Midbrain (tissue), 1 donor: ENCODE data around the gene OR51L1.
"Not testable (repeated sequence)": the region's sequence is repeated elsewhere in the genome, so short reads cannot be mapped to it uniquely, and the experiment has no call there.

ENCODE experiments used
- DNase-seq: peaks from one replicate; lab custom pipeline; 2025; lab: John Stamatoyannopoulos, UW

Gene OR51L1, protein sequence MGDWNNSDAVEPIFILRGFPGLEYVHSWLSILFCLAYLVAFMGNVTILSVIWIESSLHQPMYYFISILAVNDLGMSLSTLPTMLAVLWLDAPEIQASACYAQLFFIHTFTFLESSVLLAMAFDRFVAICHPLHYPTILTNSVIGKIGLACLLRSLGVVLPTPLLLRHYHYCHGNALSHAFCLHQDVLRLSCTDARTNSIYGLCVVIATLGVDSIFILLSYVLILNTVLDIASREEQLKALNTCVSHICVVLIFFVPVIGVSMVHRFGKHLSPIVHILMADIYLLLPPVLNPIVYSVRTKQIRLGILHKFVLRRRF

DNA sequence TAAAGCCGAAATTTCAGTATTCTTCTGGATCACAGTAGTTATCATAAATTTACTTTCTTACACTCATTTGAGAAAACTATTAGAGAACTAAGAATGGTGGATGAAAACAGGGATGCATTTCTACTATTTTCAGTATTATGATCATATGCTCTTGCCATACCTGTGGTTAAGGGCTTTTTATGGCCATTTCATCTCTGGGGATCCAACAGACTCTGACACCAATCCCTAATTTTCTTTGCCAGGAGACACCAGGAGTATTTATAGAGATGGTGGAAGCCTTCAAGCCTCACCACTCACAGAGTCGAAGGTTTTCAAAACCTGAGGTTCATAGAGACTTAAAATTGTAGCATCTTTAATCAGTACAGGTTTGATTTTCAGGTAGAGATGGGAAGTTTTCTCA lies at the start of gene OR51L1:
OR51L1 (plus strand) TSS at position 301 of the 400 bp plus-strand sequence. CDS start 4,132 bp downstream, outside the sequence.
- DNase-seq: no peak

DNA sequence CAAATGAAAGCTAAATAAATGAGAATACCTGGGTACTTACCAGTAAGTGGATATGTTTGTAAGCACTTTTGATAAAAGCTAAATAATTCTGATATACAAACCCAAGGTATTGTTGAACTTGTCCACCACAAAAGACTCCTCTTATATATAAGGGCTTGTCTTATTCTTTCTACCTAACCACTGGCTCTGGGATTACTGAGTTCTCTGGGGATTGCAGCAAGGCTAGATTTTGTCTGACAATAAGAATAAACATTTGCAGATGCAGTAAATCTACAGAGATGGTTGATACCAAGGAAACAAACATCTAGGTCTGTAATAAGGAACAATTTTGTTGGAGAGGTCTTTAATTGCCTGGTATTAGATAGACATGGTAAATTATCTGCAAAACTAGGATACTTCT lies 47.1 kb upstream of the OR51L1 start, which contains the start of gene OR51A4:
OR51A4 (minus strand) TSS at position 101 of the 400 bp plus-strand sequence. CDS start 505 bp downstream, outside the sequence.
- DNase-seq: no peak

- not testable (repeated sequence) for DNase-seq
These were observed 39.0 kb upstream of the OR51L1 start, which contains the start of gene OR51A2 for GRCh38 chr11:4955613-4956012. OR51A2 (minus strand) TSS chr11:4955713; CDS start chr11:4955713, 0 bp downstream.

DNA sequence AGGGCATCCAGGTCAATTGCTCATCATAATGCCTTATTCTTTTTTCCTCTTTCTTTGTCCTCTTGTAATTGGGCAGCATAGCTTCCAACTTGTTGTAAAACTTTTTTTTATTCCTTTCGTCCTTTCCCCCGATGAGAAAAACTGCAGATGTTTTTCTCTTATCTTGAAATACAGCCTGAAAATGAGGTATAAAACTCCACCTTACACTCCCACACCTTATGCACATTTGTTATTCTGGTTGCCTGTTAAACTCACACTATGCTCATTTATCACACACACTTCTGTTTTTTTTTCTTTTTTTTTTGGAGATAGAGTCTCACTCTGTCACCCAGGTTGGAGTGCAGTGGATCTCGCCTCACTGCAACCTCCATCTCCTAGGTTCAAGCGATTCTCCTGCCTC lies 37.3 kb upstream of the OR51L1 start:
- DNase-seq: no peak

- no peak for DNase-seq
These were observed 33.8 kb upstream of the OR51L1 start for GRCh38 chr11:4960877-4961276.

GRCh38 chr11:4962816-4963215 lies 31.8 kb upstream of the OR51L1 start:
- no peak for DNase-seq

DNA sequence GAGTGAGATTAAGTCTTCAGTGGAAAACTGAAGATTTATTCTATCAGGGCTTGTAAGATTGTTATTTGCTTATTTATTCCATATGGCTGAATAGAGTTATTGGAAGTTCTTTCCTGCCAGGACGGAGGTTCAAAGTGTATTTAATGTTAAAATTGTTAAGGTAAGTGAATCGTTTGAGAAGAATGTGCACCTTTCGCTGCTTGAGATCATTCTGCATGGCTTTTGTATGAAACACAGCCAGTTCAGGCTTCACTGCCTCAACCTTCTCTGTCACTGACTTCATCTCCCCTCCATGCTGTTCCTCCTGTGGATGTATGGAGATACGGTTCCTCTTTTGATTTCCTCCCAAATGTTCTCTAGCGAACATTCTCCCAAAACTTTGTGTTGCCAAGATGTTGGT lies 19.2 kb upstream of the OR51L1 start:
- DNase-seq: no peak

DNA sequence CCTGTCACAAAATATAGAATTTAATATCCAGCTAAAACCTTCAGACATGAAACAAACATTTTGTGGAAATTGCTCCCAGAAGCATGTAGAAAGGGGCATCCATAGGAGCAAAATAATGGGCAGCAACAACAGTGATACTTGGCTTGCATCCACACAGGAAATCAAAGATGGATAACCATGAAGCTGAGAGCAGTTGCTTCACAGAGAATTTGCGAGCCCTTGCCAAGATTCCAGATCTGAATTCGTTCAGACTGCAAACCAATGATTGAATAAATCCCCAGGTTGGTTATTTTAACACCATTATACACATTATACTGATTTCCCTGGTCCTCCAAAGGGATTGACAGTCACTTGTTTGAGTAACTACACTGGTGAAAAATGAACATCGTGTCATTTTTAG lies 15.6 kb upstream of the OR51L1 start:
- no peak for DNase-seq

DNA sequence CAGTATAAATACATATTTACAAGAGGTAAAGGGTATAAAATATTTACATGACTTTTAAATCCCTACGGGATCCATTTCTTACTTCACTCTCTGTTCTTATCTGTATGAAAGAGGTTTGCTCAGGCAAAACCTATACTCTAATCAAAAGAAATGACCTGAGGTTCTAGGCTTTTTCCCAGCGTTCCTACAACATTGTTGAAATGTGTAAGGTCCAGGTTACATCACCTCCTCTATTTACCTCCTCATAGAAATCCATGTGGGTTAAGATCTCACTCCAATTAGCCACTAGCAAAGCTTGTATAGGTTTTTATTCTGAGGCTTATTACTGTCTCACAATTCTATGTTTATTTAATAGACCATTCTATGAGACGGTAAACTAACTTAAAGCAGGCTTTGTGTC lies 12.0 kb upstream of the OR51L1 start:
- no peak for DNase-seq

GRCh38 chr11:4983841-4984240 lies 10.8 kb upstream of the OR51L1 start:
- DNase-seq: no peak

DNA sequence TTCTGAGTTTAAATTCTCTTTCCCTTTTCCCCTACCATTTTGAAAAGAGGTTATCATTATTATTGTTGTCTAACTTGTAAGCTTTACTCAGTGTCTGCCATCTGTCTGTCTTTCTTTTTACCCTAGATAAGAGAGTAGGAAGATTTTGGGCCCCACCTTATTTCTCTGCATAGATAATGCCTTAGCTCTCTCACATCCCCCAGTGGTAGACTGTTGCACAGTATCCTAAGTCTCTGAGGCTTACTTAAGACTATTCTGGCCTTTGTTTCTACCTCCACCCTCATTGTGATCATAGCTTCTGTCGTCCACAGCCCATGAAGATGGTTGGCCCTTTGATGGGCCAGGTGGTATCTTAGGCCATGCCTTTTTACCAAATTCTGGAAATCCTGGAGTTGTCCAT lies 3.6 kb upstream of the OR51L1 start:
- no peak for DNase-seq

- peak; percentile 45 for DNase-seq
These were observed 10.0 kb downstream of the OR51L1 start for GRCh38 chr11:5004424-5005274.

DNA sequence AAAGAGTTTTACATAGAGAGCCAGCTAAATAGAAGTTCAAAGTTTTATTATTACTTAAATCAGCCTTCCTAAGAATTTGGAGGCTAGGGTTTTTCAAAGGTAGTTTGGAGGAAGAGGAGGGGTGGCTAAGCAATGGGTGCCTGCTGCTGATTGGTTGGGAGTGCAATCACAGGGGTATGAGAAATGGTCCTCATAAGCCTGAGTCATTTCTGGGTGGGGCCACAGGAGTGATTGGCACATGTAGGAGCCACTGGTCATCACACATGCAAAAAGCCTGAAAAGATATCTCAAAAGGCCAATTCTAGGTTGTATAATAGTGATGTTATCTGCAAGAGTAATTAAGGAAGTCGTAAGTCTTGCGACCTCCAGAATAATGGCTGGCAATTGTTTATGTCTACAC lies 12.9 kb downstream of the OR51L1 start:
- no peak for DNase-seq

DNA sequence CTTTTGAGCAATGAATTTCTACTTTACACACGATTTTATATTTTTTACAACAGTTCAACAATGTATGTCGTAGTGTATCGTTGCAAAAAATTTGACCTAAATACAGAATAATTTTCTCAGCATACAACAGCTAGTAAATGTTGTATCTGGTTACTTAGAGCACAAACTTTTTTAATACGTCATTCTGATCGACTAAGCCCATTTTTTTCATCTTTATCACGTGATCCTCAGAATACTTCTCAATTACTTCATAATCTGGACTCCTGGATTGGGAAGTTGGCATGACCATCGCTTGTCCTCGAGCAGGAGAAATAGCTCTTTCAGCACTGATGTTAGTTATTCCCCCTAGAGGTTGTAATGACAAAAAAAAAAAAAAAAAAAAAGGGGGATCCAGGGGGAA lies 16.6 kb downstream of the OR51L1 start:
- no peak for DNase-seq

- no peak for DNase-seq
These were observed 18.4 kb downstream of the OR51L1 start for GRCh38 chr11:5013012-5013411.

DNA sequence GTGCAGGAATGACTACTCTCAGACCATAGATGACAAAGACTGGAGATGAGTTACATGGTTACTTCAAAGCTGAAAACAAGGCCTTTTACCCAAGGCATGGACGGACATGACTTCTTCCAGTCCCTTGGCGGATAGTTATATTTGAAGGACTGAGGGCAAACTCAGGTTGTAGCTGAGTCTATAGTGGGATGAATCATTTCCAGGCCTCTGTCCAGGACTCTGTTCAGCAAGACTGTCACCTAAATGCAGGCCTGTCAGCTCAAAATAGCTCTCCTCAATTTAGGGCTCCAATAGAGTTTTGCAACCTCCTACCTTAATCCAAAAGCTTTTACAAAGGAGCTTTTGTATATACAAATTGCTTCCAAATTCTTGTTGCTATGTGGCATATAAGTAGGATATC lies 27.3 kb downstream of the OR51L1 start:
- DNase-seq: no peak

- no peak for DNase-seq
These were observed 42.0 kb downstream of the OR51L1 start for GRCh38 chr11:5036669-5037068.

- DNase-seq: no peak
These were observed 43.3 kb downstream of the OR51L1 start for GRCh38 chr11:5037926-5038325.

DNA sequence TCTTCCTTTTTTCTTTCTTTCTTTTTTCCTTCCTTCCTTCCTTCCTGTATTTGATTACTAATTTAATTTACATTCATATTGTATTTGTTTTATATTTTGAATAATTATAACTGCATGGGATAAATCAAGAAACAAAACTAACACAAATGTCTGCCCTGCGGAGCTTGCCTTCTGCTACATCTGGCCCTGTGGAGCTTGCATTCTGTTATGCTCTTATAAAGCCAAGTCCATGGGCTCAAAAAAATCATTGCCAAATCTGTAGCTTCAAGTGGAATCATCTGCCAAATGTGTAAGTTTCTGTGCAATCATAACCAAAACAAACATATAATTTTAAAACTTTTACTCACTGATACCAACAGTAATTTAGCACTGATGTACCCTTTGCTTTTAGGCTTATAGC lies 43.7 kb downstream of the OR51L1 start:
- DNase-seq: no peak

DNA sequence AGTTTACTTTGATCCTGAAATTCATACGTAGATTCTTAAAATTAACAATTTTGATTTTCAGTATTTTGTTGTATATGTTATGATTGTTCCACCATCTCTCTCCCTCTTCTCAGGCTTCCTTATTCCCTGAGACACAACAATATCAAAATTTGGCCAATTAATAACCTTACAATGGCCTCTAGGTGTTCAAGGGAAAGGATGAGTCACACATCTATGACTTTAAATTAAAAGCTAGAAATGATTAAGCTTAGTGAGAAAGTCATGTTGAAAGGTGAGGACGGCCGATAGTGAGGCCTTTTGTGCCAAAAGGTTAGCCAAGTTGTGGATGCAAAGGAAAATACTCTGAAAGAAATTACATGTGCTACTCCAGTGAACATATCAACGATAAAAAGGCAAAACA lies 46.2 kb downstream of the OR51L1 start:
- DNase-seq: no peak

DNA sequence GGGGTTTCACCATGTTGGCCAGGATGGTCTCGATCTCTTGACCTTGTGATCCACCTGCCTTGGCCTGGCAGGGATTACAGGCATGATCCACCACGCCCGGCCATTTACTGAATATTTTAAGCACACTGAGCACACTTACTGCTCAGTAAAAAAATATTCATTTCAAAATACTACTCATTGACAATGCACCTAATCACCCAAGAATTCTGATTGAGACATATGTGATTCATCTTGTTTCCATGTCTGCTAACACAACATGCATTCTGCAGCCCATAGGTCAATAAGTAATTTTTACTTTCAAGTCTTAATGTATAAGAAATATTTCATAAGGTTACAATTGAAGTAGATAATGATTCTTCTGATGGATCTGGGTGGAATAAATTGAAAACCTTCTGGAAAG lies 47.4 kb downstream of the OR51L1 start:
- DNase-seq: no peak

GRCh38 chr11:5043380-5043779 lies 48.7 kb downstream of the OR51L1 start:
- DNase-seq: no peak

DNA sequence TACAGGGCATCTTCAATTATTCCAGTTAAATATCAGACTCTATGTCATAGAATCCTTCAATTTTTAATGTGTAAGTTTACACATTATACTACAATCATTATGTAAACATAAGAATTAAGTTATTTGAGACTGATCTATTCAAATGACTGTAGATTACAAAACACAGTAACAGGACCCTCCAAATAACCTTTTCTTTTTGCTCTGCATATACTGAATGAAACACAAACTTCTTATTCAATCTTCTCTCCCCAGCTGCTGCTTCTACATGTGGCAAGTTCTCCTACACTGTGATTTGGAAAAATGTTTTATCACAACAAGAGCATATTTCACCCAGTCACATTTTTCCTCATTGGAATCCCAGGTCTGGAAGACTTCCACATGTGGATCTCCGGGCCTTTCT lies 51.6 kb downstream of the OR51L1 start, which contains the start of gene OR52J3:
OR52J3 (plus strand) TSS at position 301 of the 400 bp plus-strand sequence; CDS start at position 301, 0 bp downstream.
- DNase-seq: no peak
